HG02885 (cell line): ENCODE measurements around the gene ZNF71.

ENCODE experiments used
- ATAC-seq: cut with Tn5 transposase; IDR thresholded peaks from one replicate; pipeline ENCODE4 v1.9.1; 2021; ENCODE audit warnings: mild to moderate bottlenecking; ENCODE audit not compliant: unreplicated experiment, poor library complexity

Gene ZNF71

GRCh38 chr19:56594783-56595547 is at the start of gene ZNF71:
ZNF71 (plus strand) TSS chr19:56595302; CDS start chr19:56601559, 6,257 bp downstream.
- ATAC-seq: peak; percentile 95

- ATAC-seq: no peak
These were observed 47.6 kb upstream of the ZNF71 start for GRCh38 chr19:56547535-56547934.

GRCh38 chr19:56554272-56554869 is 40.7 kb upstream of the ZNF71 start:
- ATAC-seq: no peak

- ATAC-seq: no peak
These were observed 32.3 kb upstream of the ZNF71 start for GRCh38 chr19:56562766-56563165.

GRCh38 chr19:56566904-56567273 is 28.2 kb upstream of the ZNF71 start:
- ATAC-seq: peak; percentile 45

- peak; percentile 97 for ATAC-seq
These were observed 27.6 kb upstream of the ZNF71 start, which contains the start of gene ZNF470 for GRCh38 chr19:56567274-56568120. ZNF470 (plus strand) TSS chr19:56567468; CDS start chr19:56570312, 2,844 bp downstream.

- ATAC-seq: no peak
These were observed 22.5 kb upstream of the ZNF71 start for GRCh38 chr19:56572589-56572988.

GRCh38 chr19:56573914-56574313 is 21.2 kb upstream of the ZNF71 start:
- ATAC-seq: no peak

- no peak for ATAC-seq
These were observed 17.1 kb upstream of the ZNF71 start for GRCh38 chr19:56577719-56578602.

- no peak for ATAC-seq
These were observed 688 bp upstream of the ZNF71 start for GRCh38 chr19:56594446-56594782.

GRCh38 chr19:56595548-56595899 is 422 bp downstream of the ZNF71 start:
- ATAC-seq: peak; percentile 28

- no peak for ATAC-seq
These were observed 1.6 kb downstream of the ZNF71 start for GRCh38 chr19:56596676-56597075.

- no peak for ATAC-seq
These were observed 2.6 kb downstream of the ZNF71 start for GRCh38 chr19:56597696-56598095.

GRCh38 chr19:56601375-56601774 is 6.3 kb downstream of the ZNF71 start:
- ATAC-seq: no peak

- ATAC-seq: no peak
These were observed 8.7 kb downstream of the ZNF71 start for GRCh38 chr19:56603829-56604228.

- no peak for ATAC-seq
These were observed 13.3 kb downstream of the ZNF71 start for GRCh38 chr19:56608274-56608964.

GRCh38 chr19:56611288-56611687 is 16.2 kb downstream of the ZNF71 start:
- ATAC-seq: no peak

GRCh38 chr19:56612737-56613136 is 17.6 kb downstream of the ZNF71 start:
- ATAC-seq: no peak

- ATAC-seq: no peak
These were observed 18.5 kb downstream of the ZNF71 start for GRCh38 chr19:56613639-56614038.

- ATAC-seq: no peak
These were observed 22.4 kb downstream of the ZNF71 start for GRCh38 chr19:56617531-56617930.
